ENCODE measurements around the gene RCSD1. TPM values are rescaled to one million over a fixed set of nuclear protein-coding genes. Genes with fewer than 3 reads are reported as not detected.

Gene RCSD1
- total RNA-seq, 2 donors from 2014 or later = 11.1 to 11.9 TPM

- Histone ChIP-seq H3K36me3 (no peaks in the 10 kb centered on the region), H3K9me3 (no peaks in the 10 kb centered on the region), H3K4me3 (no peak overlapping the region), H3K4me1 (ENCODE audit: control insufficient read depth in 1 of 2, low read depth in 2 of 2) (no peaks in the 10 kb centered on the region), H3K27ac (no peak overlapping the region), H3K27me3 (replicated peaks; ENCODE audit: insufficient read depth) (no peaks in the 10 kb centered on the region)
- no peak for DNase-seq (ENCODE audit: low spot score)
- ATAC-seq (ENCODE audit: insufficient number of reproducible peaks, low FRiP score, low read depth) = no peak
- TF ChIP-seq CTCF (IDR thresholded peaks at IDR 0.05) = no peak
Measured at GRCh38 chr1:167672831-167673230, 42.8 kb downstream of the RCSD1 start.

- H3K27me3 ChIP-seq (replicated peaks; ENCODE audit: insufficient read depth) = no peaks in the 10 kb centered on the region
- DNase-seq (ENCODE audit: low spot score) (no peak), ATAC-seq (ENCODE audit: insufficient number of reproducible peaks, low FRiP score, low read depth) (no peak)
Measured at GRCh38 chr1:167673265-167673664, 43.2 kb downstream of the RCSD1 start.

GRCh38 chr1:167674156-167674555 is 44.1 kb downstream of the RCSD1 start:
- H3K27me3 ChIP-seq (replicated peaks; ENCODE audit: insufficient read depth) = no peaks in the 10 kb centered on the region
- H3K27ac ChIP-seq = no peak overlapping the region
- H3K9me3 ChIP-seq = no peaks in the 10 kb centered on the region
- TF ChIP-seq CTCF (IDR thresholded peaks at IDR 0.05) = no peak
- no peaks in the 10 kb centered on the region for H3K36me3 ChIP-seq
- no peak overlapping the region for H3K4me3 ChIP-seq
- ATAC-seq (ENCODE audit: insufficient number of reproducible peaks, low FRiP score, low read depth) (no peak), DNase-seq (ENCODE audit: low spot score) (no peak)
- H3K4me1 ChIP-seq (ENCODE audit: control insufficient read depth in 1 of 2, low read depth in 2 of 2) = no peaks in the 10 kb centered on the region

More at GRCh38 chr1:167673265-167673664, 43.2 kb downstream of the RCSD1 start:
- H3K27ac ChIP-seq = no peak overlapping the region
- H3K36me3 ChIP-seq = no peaks in the 10 kb centered on the region
- H3K4me3 ChIP-seq = no peak overlapping the region
- TF ChIP-seq CTCF (IDR thresholded peaks at IDR 0.05) = no peak
- no peaks in the 10 kb centered on the region for H3K9me3 ChIP-seq
- H3K4me1 ChIP-seq (ENCODE audit: control insufficient read depth in 1 of 2, low read depth in 2 of 2) = no peaks in the 10 kb centered on the region

- no peak overlapping the region for H3K4me3 ChIP-seq
- H3K4me1 ChIP-seq (ENCODE audit: control insufficient read depth in 1 of 2, low read depth in 2 of 2) = peaks cover 0 to 5% of the 10 kb centered on the region in 2 donors
- no peaks in the 10 kb centered on the region for H3K36me3 ChIP-seq
- H3K27me3 ChIP-seq (replicated peaks; ENCODE audit: insufficient read depth) = no peaks in the 10 kb centered on the region
- no peak overlapping the region for H3K27ac ChIP-seq
- DNase-seq (ENCODE audit: low spot score) = no peak
- no peaks in the 10 kb centered on the region for H3K9me3 ChIP-seq
- TF ChIP-seq CTCF (IDR thresholded peaks at IDR 0.05) = no peak
- no peak for ATAC-seq (ENCODE audit: insufficient number of reproducible peaks, low FRiP score, low read depth)
Measured at GRCh38 chr1:167675440-167675839, 45.4 kb downstream of the RCSD1 start.

- ATAC-seq (ENCODE audit: insufficient number of reproducible peaks, low FRiP score, low read depth) = no peak
- Histone ChIP-seq H3K4me3 (no peak overlapping the region), H3K9me3 (no peaks in the 10 kb centered on the region), H3K4me1 (ENCODE audit: control insufficient read depth in 1 of 2, low read depth in 2 of 2) (peaks cover 5 to 14% of the 10 kb centered on the region in 2 donors), H3K27me3 (replicated peaks; ENCODE audit: insufficient read depth) (no peaks in the 10 kb centered on the region), H3K27ac (no peak overlapping the region), H3K36me3 (no peaks in the 10 kb centered on the region)
- DNase-seq (ENCODE audit: low spot score) = no peak
- TF ChIP-seq CTCF (IDR thresholded peaks at IDR 0.05) = no peak
Measured at GRCh38 chr1:167676205-167676915, 46.3 kb downstream of the RCSD1 start.
